Uterus (tissue), 4 donors: ENCODE results near the gene VEPH1. TPM values are rescaled to one million over a fixed set of nuclear protein-coding genes. Genes with fewer than 3 reads are reported as not detected.

ENCODE experiments used
- DNase-seq, 2 donors: peaks; one replicate each; pipeline ENCODE4 v3.0.0-alpha.2; 2019 to 2020
- H3K27ac ChIP-seq, 2 donors: fragments of 200-600 bp; sonication (generic); 1 replicate in 1 of 2; 2 replicates in 1 of 2; pipeline ENCODE4 v1.5.1; 2016 to 2018
- H3K27me3 ChIP-seq, 2 donors: fragments of 200-600 bp; sonication (generic); one replicate each; pipeline ENCODE4 v1.5.1; 2018 to 2019; ENCODE audit warnings: control low read depth in 1 of 2
- H3K36me3 ChIP-seq, 2 donors: fragments of 200-600 bp; sonication (generic); one replicate each; pipeline ENCODE4 v1.5.1; 2019; ENCODE audit warnings: control low read depth in 1 of 2
- H3K4me1 ChIP-seq, 2 donors: fragments of 200-600 bp; sonication (generic); one replicate each; pipeline ENCODE4 v1.5.1; 2018 to 2019; ENCODE audit warnings: control low read depth in 1 of 2
- H3K4me3 ChIP-seq, 2 donors: fragments of 200-600 bp; sonication (generic); 1 replicate in 1 of 2; 2 replicates in 1 of 2; pipeline ENCODE4 v1.5.1; 2018 to 2019; ENCODE audit warnings: mild to moderate bottlenecking in 1 of 2
- H3K9me3 ChIP-seq, 2 donors: fragments of 200-600 bp; sonication (generic); one replicate each; pipeline ENCODE4 v1.5.1; 2019; ENCODE audit warnings: control low read depth in 1 of 2
- POLR2A ChIP-seq, 2 donors: fragments of 450-650 bp; IDR thresholded peaks; one replicate each; pipeline ENCODE4 v1.6.1; 2016; ENCODE audit warnings: antibody characterized with exemption in 2 of 2, mild to moderate bottlenecking in 1 of 2, moderate library complexity in 1 of 2
- intact Hi-C: fragments of 100-400 bp; cut with DNase I; formaldehyde crosslinking; loops from one replicate; pipeline ENCODE4 v1.15.1; 2023; ENCODE audit warnings: low total_unique reads
- total RNA-seq, 4 donors: library from RNA; depleted of rRNA in 3 of 4; stranded (reverse); fragments of >200 nt in 3 of 4; gene quantifications; one replicate each; pipeline versions ENCODE4 v1.1.0 to v1.2.4, GENCODE V29; 2014 to 2023
- TF ChIP-seq, protein P1 (sequence below), 4 experiments: fragments of 200-600 bp in 2 of 4; fragments of 450-650 bp in 2 of 4; sonication (generic) in 2 of 4; IDR thresholded peaks; one replicate each; pipeline ENCODE4 v1.5.1; 2016 to 2019; ENCODE audit warnings: antibody characterized with exemption in 4 of 4, mild to moderate bottlenecking in 2 of 4, moderate library complexity in 1 of 4
- donor health status: DM: yes; HTN: yes; CAD: no.

VEPH1 gene
- total RNA-seq, 4 donors from 2014 or later, result 12.2 TPM; not detected in 3

DNA sequence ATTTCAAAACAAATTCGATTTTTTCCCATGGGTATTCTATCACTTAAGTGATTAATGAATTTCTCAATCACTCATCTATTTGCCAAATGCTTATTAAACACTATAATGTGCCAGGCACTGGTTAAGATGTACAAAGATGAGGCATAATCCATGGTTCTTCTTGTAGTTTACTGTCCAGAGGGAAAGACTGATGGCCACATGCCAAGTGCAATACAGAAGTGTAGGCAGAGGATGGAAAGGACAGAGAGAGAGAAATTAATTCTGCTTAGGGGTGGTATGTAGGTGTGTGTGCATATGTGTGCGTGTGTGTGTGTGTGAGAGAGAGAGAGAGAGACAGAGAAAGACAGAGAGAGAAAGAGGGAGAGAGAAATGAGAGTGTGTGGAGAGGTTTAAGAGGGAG is 222.4 kb downstream of the VEPH1 start:
- TF ChIP-seq, protein P1, sequence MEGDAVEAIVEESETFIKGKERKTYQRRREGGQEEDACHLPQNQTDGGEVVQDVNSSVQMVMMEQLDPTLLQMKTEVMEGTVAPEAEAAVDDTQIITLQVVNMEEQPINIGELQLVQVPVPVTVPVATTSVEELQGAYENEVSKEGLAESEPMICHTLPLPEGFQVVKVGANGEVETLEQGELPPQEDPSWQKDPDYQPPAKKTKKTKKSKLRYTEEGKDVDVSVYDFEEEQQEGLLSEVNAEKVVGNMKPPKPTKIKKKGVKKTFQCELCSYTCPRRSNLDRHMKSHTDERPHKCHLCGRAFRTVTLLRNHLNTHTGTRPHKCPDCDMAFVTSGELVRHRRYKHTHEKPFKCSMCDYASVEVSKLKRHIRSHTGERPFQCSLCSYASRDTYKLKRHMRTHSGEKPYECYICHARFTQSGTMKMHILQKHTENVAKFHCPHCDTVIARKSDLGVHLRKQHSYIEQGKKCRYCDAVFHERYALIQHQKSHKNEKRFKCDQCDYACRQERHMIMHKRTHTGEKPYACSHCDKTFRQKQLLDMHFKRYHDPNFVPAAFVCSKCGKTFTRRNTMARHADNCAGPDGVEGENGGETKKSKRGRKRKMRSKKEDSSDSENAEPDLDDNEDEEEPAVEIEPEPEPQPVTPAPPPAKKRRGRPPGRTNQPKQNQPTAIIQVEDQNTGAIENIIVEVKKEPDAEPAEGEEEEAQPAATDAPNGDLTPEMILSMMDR (IDR thresholded peaks at IDR 0.05), result no peak
- TF ChIP-seq POLR2A (IDR thresholded peaks at IDR 0.05), result no peak
- DNase-seq, result no peak
- no peaks in the 10 kb centered on the region for H3K27me3 ChIP-seq
- no peaks in the 10 kb centered on the region for H3K4me1 ChIP-seq
- H3K9me3 ChIP-seq, result no peaks in the 10 kb centered on the region
- H3K27ac ChIP-seq, result no peak overlapping the region
- intact Hi-C loops, result no loop called here
- no peaks in the 10 kb centered on the region for H3K36me3 ChIP-seq
- no peak overlapping the region for H3K4me3 ChIP-seq

DNA sequence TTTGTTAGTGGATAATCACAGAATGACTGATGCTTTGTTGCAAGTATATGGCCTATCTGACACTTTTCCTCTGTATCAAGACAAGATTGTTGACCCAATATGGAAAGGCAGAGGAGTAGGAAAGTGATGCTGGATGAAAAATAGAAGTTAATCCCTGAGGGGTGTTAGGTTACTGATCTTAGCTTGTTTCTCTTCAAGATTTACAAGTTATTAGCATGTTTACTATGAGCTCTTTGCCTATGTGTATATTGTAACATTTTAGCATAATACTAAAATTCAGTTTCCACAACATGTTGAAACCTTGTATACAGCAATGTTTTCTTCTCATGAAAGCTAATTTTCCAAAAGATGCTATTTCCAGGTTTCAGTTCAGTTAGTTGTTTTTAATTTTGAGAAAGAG is 222.9 kb downstream of the VEPH1 start:
- Histone ChIP-seq H3K4me3 (no peak overlapping the region), H3K27me3 (no peaks in the 10 kb centered on the region), H3K36me3 (no peaks in the 10 kb centered on the region), H3K4me1 (no peaks in the 10 kb centered on the region), H3K9me3 (no peaks in the 10 kb centered on the region), H3K27ac (no peak overlapping the region)
- no peak for TF ChIP-seq POLR2A (IDR thresholded peaks at IDR 0.05)
- TF ChIP-seq, protein P1 (IDR thresholded peaks at IDR 0.05), result no peak
- DNase-seq, result no peak
- intact Hi-C loops, result no loop called here

DNA sequence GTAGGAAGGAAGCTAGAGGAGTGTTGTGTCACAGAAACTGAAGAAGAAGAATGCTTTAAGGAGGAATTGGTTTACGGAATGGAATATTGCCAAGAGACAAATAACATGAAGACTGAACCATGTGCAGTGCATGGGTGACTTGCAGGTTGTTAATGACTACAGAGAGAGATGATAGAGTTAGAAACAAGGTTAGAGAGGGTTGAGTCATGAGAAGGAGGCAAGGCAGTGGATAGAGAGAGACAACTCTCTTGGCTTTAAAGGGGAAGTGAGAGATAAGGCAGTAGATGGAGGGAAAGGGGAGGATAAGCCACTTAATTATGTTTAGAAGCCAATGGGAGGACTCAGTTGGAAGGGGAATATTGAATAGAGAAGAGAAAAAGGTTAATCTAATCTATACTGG is 224.0 kb downstream of the VEPH1 start:
- Histone ChIP-seq H3K4me1 (no peaks in the 10 kb centered on the region), H3K36me3 (no peaks in the 10 kb centered on the region), H3K27ac (no peak overlapping the region), H3K27me3 (no peaks in the 10 kb centered on the region), H3K9me3 (no peaks in the 10 kb centered on the region), H3K4me3 (no peak overlapping the region)
- no peak for DNase-seq
- TF ChIP-seq, protein P1 (IDR thresholded peaks at IDR 0.05), result no peak
- TF ChIP-seq POLR2A (IDR thresholded peaks at IDR 0.05), result no peak
- intact Hi-C loops, result no loop called here

DNA sequence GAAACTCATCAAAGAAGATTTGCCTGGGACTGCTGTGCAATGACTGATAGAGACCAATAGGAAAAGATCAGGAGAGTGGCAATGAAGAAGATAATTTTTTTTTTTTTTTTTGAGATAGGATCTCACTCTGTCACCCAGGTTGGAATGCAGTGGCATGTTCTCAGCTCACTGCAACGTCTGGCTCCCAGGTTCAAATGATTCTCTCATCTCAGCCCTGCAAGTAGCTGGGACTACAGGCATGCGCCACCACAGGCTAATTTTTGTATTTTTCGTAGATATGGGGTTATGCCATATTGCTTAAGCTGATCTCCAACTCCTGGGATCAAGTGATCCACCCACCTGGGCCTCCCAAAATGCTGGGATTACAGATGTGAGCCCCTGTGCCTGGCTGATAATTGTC is 226.4 kb downstream of the VEPH1 start:
- Histone ChIP-seq H3K4me1 (no peaks in the 10 kb centered on the region), H3K36me3 (no peaks in the 10 kb centered on the region), H3K27me3 (no peaks in the 10 kb centered on the region), H3K4me3 (no peak overlapping the region), H3K9me3 (no peaks in the 10 kb centered on the region), H3K27ac (no peak overlapping the region)
- intact Hi-C loops, result no loop called here
- DNase-seq, result no peak
- TF ChIP-seq, protein P1 (IDR thresholded peaks at IDR 0.05), result no peak
- TF ChIP-seq POLR2A (IDR thresholded peaks at IDR 0.05), result no peak

DNA sequence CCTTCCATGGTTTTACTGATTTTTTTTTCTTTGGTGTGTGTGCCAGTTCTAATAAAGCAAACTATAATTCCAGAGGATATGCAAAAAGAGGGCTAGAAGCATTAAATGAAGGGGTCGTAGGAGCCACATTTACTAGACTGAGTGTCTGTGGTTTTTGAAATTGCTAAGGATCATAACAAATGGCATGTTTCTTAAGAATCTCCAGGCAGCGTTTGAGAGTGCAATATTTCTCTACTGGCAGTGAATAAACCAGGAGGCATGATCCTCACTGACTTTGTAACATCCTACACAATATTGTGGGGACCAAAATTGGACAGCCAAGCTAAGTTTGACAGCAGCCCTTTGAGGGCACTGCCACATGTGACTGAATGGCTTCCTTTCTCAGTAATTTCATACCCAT is 227.4 kb downstream of the VEPH1 start:
- Histone ChIP-seq H3K4me3 (no peak overlapping the region), H3K36me3 (no peaks in the 10 kb centered on the region), H3K4me1 (no peaks in the 10 kb centered on the region), H3K27me3 (no peaks in the 10 kb centered on the region), H3K27ac (no peak overlapping the region), H3K9me3 (no peaks in the 10 kb centered on the region)
- no peak for DNase-seq
- TF ChIP-seq, protein P1 (IDR thresholded peaks at IDR 0.05), result no peak
- intact Hi-C loops, result no loop called here
